GM12864 (cell line): ENCODE data around the gene FZD4.
"Not testable (repeated sequence)": the region's sequence is repeated elsewhere in the genome, so short reads cannot be mapped to it uniquely, and the experiment has no call there.

Source experiments
- DNase-seq: peaks from one replicate; pipeline ENCODE4 v3.0.0-alpha.2; 2011; ENCODE audit warnings: low read depth
- H3K4me3 ChIP-seq: 2 replicates; pipeline ENCODE4 v1.5.1; 2011; ENCODE audit warnings: mild to moderate bottlenecking, low read depth, low read length, control low read depth
- CTCF ChIP-seq: IDR thresholded peaks from 2 replicates; pipeline ENCODE4 v1.5.1; 2011; ENCODE audit warnings: low read depth, mild to moderate bottlenecking, moderate library complexity, low read length, control low read depth, inconsistent platforms; ENCODE audit errors: missing control alignments

The FZD4 gene

GRCh38 chr11:86951706-86952105 is 3.5 kb downstream of the FZD4 start:
- H3K4me3 ChIP-seq, result no peak overlapping the region
- no peak for DNase-seq
- TF ChIP-seq CTCF, result no peak

- H3K4me3 ChIP-seq, result no peak overlapping the region
- no peak for DNase-seq
- TF ChIP-seq CTCF, result no peak
Observed at GRCh38 chr11:86950661-86950995, 4.6 kb downstream of the FZD4 start.

- TF ChIP-seq CTCF, result no peak
- no peak for DNase-seq
Observed at GRCh38 chr11:86949995-86950660, 5.1 kb downstream of the FZD4 start.

GRCh38 chr11:86948733-86949132 is 6.5 kb downstream of the FZD4 start:
- no peak for DNase-seq
- no peak for TF ChIP-seq CTCF
- H3K4me3 ChIP-seq, result no peak overlapping the region

More at GRCh38 chr11:86949995-86950660, 5.1 kb downstream of the FZD4 start:
- H3K4me3 ChIP-seq, result no peak overlapping the region

GRCh38 chr11:86947541-86947940 is 7.7 kb downstream of the FZD4 start:
- no peak for TF ChIP-seq CTCF
- DNase-seq, result no peak
- H3K4me3 ChIP-seq, result no peak overlapping the region

GRCh38 chr11:86943505-86943904 is 11.7 kb downstream of the FZD4 start:
- not testable (repeated sequence) for H3K4me3 ChIP-seq, DNase-seq

GRCh38 chr11:86941871-86942599 is 13.2 kb downstream of the FZD4 start:
- no peak overlapping the region for H3K4me3 ChIP-seq
- DNase-seq, result no peak
- TF ChIP-seq CTCF, result no peak
